Measurements from ENCODE around the gene DEFB112.

Gene DEFB112

DNA sequence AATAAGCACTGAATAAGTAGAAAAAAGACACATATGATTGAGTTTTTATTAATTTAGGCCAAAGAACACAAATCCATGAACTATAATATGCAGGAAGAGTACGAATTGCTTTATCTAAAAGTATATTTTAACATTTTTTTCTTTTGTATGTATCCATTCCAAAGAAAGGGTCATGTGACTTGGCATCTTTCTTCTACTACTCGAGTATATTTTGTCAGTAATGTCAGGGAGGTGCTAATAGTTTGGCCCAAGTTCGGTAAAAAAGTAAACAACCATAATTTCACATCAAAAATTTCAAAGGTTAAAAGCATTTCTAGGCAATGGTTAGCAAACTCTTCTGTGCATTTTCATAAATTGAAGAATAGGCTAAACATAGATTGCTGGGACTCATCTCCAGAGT is 46.6 kb downstream of the DEFB112 start:
- H3K27ac ChIP-seq, result no peak overlapping the region
- no peak for TF ChIP-seq ZFX (IDR thresholded peaks at IDR 0.05)
- TF ChIP-seq, protein P1, sequence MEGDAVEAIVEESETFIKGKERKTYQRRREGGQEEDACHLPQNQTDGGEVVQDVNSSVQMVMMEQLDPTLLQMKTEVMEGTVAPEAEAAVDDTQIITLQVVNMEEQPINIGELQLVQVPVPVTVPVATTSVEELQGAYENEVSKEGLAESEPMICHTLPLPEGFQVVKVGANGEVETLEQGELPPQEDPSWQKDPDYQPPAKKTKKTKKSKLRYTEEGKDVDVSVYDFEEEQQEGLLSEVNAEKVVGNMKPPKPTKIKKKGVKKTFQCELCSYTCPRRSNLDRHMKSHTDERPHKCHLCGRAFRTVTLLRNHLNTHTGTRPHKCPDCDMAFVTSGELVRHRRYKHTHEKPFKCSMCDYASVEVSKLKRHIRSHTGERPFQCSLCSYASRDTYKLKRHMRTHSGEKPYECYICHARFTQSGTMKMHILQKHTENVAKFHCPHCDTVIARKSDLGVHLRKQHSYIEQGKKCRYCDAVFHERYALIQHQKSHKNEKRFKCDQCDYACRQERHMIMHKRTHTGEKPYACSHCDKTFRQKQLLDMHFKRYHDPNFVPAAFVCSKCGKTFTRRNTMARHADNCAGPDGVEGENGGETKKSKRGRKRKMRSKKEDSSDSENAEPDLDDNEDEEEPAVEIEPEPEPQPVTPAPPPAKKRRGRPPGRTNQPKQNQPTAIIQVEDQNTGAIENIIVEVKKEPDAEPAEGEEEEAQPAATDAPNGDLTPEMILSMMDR (conservative IDR thresholded peaks at IDR 0.05), result no peak

DNA sequence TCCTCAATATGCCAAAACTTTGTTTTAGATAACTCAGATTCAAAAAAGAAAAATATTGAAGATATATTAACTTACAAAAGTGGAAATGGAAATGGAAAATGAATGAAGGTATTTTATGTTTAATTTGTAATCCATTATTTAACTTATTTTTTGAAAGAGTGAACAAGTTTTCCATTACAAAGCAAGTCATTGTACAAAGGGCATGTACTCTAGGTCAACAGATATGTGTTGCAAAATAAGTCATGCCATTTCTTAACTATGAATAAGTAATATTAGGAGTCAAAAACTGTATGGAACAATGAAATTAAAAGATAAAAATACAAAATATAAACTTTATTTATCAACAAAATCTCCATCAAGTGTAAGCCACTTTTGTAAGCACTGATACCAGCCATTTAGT is 54.5 kb downstream of the DEFB112 start:
- no peak overlapping the region for H3K27ac ChIP-seq
- TF ChIP-seq, protein P1 (conservative IDR thresholded peaks at IDR 0.05), result no peak
- TF ChIP-seq ZFX (IDR thresholded peaks at IDR 0.05), result no peak

All from C4-2B (cell line).